D721Med (cell line): ENCODE data around the gene AVPR2.

ENCODE experiments used
- DNase-seq: peaks from one replicate; pipeline ENCODE4 v3.0.0; 2011; ENCODE audit warnings: low spot score; ENCODE audit not compliant: insufficient read length
- FAIRE-seq: peaks from 2 replicates; lab custom pipeline; 2011; peaks lifted over from hg19 to GRCh38; lab: Jason Lieb, UNC
- TF ChIP-seq, protein P1 (sequence below): IDR thresholded peaks from 2 replicates; pipeline ENCODE4 v1.5.1; 2012; ENCODE audit warnings: mild to moderate bottlenecking, control low read depth; ENCODE audit not compliant: insufficient read depth; ENCODE audit errors: missing control alignments

AVPR2 gene

DNA sequence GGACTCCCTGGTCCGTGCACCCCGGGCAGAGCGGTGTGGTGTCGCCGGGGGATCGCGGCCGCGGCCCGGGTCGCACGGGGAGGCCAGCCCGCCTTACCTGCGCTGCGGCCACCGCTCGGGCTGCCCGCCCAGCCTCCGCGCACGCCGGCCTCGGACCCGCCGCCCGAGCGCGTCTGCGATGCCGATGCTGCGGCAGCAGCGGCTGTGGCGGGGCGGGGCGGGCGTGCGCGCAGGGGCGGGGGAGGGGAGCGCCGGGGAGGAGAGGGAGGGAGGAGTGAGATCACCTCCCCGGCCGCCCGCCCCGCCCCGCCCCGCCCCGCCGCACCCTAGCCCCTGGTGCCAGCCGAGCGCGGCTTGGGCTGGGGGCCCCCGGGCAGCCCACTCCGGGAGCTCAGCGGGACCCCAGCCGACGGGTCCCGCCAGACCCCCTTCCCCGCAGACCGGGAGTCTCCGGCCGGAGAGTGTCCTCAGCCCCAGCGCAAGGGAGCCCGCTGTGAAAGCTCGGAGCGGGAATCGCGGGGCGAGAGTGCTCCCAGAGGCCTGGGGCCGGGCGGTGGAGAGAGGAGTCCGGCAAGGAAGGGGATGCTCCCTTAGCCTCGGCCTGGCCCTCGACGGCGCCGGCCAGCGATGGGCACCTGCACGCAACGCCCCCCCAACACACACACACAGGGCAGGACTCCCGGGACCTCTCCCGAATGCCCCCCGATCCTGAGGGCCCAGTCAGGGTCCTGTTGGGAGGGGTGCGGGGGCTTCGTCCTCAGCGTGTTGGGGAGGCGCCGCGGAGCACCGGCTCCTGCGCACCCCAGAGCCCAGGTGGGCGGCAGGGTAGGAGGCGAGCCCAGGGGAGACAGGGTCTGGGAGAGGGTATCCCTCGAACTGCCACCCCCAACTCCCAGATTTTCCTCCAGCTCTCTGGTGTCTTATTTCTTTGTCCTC lies 18.2 kb upstream of the AVPR2 start, which contains the start of gene L1CAM:
Gene L1CAM (minus strand): TSS at position 206 of the 936 bp plus-strand sequence. CDS start 10,337 bp downstream, outside the sequence.
- TF ChIP-seq, protein P1, sequence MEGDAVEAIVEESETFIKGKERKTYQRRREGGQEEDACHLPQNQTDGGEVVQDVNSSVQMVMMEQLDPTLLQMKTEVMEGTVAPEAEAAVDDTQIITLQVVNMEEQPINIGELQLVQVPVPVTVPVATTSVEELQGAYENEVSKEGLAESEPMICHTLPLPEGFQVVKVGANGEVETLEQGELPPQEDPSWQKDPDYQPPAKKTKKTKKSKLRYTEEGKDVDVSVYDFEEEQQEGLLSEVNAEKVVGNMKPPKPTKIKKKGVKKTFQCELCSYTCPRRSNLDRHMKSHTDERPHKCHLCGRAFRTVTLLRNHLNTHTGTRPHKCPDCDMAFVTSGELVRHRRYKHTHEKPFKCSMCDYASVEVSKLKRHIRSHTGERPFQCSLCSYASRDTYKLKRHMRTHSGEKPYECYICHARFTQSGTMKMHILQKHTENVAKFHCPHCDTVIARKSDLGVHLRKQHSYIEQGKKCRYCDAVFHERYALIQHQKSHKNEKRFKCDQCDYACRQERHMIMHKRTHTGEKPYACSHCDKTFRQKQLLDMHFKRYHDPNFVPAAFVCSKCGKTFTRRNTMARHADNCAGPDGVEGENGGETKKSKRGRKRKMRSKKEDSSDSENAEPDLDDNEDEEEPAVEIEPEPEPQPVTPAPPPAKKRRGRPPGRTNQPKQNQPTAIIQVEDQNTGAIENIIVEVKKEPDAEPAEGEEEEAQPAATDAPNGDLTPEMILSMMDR, result no peak
- DNase-seq, result no peak
- FAIRE-seq, result no peak

DNA sequence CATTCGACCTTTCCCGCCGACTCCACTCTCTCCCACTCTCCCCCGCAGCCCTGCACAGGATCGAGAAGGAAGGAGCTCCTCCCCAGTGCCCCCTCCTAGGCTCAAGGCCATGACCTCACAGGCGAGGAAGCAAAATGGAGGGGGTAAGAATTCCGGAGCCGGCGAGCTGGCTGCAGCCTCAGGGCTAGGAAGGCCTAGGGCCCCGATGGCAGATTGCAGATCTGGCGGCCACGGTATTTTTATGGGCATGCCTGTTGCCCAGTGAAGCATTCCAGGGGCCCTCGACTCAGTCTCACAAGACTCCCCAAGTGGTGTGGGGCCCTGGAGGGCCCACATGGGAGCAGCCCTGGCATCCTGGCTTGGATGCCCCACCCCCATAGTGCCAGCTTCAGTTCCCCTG lies 17.6 kb upstream of the AVPR2 start:
- no peak for DNase-seq
- no peak for FAIRE-seq
- TF ChIP-seq, protein P1, result no peak

DNA sequence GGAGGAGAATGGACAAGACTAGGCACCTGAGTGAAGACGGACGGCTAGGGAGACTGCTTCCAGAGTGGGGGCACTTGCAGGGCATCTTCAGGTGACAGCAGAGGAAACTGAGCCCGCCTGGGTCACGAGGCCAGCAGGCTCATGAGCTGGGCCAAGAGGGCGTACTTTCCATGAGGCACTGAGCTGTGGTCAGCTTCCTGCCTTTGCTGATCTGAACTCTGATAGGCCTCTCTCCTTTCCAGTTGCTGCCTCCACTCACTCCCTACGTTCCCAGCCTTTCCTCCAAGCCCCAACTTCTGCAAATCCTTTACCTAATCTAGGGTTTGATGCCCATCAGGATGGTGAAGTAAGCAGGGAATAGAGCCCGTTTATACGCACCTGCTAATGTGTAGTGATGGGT lies 17.1 kb upstream of the AVPR2 start:
- FAIRE-seq (no peak), DNase-seq (no peak)
- TF ChIP-seq, protein P1, result no peak

DNA sequence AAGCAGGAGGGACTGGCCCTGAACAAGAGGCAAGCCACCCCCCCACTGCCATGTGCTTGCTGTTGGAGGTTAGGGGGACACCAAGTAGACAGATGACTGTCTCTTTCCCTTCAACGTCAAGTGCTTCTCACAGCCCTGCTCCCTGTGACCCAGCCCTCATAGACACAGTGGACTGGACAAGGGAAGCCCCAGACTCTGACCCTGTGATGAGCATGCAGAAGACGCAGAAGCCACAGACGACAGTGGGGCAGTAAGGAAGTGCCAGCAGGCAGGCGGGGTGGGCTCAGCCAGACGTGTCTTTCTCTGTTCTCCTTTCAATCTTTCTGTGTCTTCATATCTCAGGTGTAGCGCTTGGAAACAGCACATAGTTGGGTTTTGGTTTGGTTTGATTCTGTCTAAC lies 16.1 kb upstream of the AVPR2 start:
- TF ChIP-seq, protein P1, result no peak
- DNase-seq (no peak), FAIRE-seq (no peak)

DNA sequence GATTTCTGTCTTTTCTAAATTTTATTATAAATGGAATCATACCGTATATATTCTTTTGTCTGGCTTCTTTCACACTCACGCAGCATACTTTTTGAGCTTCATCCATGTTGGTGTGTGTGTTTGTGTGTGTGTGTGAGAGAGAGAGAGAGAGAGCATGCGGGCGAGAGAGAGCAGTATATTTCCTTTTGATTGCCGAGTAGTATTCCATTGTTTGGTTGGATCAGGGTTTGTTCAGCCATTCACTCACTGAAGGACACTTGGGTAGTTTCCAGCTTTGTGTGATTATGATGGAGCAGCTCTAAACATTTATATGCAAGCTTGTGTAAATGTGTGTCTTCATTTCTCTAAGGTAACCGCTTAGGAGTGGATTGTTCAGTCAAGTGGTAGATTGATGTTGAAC lies 15.3 kb upstream of the AVPR2 start:
- DNase-seq, result no peak
- no peak for FAIRE-seq
- TF ChIP-seq, protein P1, result no peak

DNA sequence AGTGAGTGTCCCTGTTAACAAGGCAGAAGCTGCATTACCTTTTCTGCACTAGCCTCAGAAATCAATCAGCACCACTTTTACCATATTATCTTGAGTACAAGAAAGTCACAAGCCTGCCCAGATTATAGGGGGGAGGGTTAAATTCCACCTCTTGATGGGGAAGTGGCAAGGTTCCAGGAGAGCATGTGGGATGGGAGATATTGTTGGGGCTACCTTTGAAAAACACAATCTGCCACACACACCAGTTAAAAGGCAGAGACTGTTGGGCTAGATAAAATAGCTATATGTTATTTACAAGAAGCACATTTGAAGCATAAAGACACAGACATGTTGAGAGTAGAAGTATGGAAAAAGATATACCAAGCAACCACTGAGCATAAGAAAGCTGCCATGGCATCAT lies 6.6 kb upstream of the AVPR2 start:
- FAIRE-seq, result no peak
- DNase-seq, result no peak
- TF ChIP-seq, protein P1, result no peak
